Stimulated activated CD4-positive, alpha-beta T cell treated with anti-CD3 and anti-CD28 coated beads, TNF-alpha, amount 100 ng/mL, for 4 hours (primary cell): ENCODE data around the gene ITGA11.

ENCODE experiments used
- DNase-seq, 3 experiments: peaks; one replicate each; pipeline ENCODE4 v3.0.0-alpha.2; 2020; ENCODE audit warnings: low read depth in 3 of 3

ITGA11 gene

DNA sequence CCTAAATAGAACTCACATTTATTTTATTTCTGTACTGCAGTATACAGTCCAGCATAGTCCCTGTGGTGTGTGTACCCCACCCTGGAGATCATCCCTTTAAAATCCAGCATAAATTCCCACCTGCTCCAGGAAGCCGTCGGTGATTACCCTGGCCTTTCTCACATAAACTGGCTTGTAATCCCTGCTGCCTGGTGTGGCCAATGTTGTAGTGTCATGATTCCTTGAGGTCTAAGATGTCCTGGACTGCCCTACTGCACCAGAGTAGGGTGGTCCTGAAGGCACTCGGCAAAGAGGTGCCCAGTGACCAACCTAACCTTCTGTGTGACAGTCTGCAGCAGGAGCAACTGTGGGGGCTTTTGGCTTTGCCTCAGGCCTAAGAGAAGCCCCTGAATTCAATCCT is 58.9 kb downstream of the ITGA11 start:
- no peak for DNase-seq

DNA sequence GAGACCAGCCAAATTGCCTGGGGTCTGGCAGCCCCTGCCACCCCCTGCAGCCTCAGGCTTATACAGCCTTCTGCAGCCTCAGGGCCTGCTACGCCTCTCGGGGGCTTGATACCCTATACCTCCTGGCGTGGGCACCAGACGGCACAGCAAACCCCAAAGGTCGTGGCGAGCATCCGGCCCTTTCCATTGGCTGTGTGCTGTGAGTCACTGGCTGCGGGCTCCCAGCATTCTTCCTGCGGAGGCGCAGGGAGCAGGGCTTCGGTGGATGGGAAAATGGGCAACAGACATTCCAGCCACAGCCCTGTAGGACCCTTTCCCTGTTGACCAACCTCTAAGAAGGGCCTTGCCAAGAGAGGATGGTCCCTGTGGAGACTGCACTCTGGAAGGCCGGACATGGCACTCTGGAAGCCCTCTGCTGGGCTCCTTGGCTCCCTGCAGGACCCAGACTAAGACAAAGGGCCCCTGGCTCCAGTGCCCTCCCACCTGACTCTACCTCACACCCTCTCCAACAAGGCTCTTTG is 59.6 kb downstream of the ITGA11 start:
- no peak for DNase-seq

DNA sequence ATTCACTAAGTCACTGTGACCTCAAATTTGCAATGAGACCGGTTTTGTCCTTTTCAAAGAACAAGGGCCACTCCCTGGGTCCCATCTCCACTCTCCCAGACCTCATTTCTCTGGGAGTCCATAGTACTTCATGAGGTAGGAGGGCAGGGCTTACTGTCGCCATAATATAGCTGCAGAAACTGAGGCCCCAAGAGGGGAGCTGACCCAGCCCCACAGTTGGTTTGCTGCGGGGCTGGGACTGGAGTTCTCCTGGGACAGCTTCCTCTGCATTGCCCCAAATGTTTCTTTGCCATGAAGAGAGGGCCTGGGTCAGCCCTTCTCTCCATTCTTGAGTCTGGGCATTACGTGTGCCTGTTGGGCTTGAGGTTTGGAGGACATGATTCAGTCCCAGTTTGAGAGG is 60.1 kb downstream of the ITGA11 start:
- no peak for DNase-seq

DNA sequence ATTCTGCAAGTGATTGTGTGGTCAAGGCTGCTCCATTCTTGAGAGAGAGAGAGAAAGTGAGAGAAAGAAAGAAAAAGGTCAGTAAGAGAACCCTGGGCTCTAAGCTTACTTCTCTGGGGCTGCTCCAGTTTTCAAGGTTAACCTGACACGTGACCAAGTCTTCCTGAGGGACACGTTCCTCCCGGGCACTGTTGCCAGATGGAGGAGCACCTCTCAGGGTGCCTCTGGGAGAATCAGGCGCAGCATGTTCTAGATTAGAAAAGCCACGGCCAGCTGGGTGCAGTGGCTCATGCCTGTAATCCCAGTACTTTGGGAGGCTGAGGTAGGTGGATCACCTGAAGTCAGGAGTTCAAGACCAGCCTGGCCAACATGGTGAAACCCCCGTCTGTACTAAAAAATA is 60.8 kb downstream of the ITGA11 start:
- no peak for DNase-seq

DNA sequence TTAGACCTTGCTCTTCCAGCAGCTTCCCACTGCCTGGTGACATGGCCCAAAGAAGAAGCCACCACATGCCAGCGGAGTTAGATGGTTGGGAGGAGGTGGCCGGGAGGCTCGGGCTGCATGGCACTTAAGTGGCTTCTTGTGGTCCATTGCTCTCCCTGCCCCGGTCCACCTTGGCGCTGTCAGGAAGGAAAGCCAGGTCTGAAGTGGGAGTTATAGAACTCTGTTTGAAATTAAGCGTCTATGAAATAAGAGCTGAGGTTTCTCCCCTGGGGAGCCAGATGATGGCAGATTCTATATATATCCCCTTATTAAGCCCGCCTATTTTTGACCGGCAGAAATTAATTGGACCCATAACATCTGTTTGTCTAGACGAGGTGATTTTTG is 61.2 kb downstream of the ITGA11 start:
- DNase-seq, result no peak

DNA sequence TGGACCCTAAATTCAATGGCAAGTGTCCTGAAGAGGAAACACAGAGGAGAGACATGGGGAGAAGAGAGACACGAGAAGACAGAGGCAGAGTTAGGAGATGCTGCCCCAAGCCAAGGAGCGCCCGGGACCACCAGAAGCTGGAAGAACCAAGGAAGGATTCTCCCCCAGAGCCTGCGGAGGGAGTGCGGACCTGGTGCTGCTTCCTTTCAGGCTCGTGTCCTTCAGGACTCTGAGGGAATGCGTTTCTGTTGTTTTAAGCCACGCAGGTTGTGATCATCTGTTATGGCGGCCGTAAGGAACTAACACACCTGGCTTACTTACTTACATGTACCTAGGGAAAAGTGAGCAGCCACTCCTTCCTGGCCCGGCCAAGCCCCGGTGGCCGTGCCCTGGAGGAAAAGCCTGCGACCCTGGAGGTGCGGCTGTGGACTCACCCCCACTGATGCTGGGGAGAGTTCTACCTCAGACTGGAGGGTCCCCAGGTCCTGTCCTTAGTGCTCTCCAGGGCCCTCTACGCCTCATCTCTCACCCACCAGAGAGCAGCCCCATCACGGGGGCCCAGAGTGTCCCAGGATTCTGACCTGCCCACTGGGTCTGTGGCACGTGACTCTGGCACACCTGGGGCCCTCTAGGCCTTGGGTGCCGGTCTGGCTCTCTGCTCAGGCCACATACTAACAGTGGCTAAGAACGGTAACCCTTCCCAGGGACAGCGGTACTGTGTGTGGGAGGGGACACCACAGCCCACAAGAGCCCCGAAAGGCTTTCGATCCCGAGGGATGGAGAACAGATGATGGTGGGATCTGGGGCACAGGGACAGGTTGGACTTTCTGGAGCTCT is 61.8 kb downstream of the ITGA11 start:
- DNase-seq, result no peak

DNA sequence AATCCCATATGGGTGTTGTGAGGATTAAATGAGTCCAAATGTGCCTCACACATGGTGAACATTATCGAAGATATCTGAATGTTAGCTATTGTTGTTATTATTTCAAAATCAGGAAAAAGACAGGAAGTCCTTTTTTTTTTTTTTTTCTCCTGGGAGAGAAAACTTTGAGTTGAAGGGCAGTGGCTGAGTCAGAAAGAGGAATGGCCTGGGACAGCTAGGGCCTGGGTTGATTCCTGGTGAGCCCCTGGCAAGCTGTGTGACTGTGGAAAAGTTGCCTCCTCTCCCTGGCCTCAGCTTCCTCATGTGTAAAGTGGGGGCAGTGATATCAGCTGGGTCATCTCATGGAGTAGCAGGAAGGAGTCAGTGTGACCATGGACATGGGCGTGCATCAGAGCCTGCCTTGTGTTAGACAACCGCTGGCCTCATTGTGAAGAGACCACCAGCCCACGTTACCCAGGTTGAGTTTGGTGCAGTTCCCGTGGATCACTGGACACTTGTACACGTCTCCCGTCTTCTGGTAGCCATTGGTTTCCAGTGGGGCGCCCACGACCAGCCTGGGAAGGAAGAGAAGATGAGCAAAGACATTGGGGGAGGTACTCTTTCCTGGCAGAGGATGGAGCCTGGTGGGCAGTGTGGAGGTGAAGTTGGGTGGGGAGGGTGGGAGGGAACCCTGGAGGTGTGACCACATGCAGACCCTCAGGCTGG is 63.1 kb downstream of the ITGA11 start:
- DNase-seq, result no peak

DNA sequence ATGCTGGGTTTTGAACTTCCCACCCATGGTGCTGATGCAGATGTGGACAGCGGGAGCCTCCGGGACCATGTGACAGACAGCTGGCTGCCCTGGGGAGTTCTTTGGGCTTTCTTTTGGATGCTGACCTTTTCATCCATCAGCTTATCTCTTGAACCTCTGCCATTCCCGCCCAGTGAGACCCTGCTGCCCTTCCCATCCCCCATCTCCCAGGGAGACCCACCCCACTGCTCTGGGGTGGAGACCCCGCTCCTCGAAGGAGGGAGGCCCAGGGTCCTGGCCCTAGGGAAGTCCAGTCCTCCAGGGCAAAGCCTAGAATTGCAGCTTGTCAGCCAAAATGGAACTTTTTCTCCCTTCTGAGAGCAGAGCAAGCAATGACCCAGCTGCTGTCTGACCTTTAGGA is 64.0 kb downstream of the ITGA11 start:
- no peak for DNase-seq

DNA sequence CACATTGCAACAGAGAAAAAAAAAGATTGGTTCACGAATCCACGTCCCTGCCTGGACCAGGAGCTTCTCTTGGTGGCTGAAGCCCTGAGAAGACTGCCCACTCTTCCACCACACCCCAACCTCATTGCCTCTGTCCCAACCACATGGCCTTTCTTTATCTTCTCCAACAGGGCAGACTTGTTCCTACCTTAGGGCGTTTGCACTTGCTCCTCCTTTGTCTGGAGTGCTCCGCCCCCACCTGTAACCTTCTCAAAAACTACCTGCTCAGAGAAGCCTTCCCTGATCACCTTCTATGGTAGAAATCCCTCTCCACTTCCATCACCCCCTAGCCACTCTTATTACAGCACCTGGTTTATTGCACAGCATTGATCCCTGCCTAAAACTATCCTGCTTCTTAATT is 64.7 kb downstream of the ITGA11 start:
- no peak for DNase-seq

DNA sequence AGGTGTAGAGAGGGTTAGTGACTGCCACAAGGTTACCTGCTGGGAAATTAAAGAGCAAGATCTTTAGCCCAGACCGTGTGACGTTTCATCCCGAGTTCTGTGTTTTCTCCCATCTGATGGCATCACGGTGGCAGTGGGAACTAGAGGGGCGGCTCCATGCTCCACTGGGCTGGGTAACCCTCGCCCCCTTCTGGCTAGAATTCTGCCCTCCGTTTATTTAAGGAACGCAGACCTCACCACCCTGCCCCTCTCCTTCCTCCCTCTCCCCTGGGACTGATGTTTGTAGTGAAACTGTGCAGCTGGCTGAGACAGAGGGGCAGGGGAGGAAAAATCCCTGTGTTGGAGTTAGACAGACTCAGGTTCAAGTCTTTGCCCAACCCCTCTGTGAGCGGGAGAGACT is 65.6 kb downstream of the ITGA11 start:
- DNase-seq, result no peak

DNA sequence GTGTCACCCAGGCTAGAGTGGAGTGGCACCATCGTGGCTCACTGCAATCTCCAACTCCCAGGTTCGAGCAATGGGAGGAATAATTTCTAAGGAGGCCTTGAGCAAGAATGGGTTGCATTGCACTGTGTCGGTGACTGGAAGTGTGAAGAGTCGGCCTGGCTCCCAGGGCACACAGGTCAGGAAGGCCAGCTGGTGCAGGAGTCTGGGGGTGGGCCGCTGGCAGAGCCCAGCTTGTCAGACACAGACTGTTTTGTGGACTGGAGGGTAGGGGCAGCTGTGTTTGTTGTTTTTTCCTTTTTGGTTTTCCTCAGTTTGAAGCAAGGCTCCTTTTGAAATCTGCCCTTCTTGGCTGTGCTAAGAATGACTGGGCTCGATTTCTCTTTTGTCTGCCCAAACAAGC is 66.2 kb downstream of the ITGA11 start:
- no peak for DNase-seq

DNA sequence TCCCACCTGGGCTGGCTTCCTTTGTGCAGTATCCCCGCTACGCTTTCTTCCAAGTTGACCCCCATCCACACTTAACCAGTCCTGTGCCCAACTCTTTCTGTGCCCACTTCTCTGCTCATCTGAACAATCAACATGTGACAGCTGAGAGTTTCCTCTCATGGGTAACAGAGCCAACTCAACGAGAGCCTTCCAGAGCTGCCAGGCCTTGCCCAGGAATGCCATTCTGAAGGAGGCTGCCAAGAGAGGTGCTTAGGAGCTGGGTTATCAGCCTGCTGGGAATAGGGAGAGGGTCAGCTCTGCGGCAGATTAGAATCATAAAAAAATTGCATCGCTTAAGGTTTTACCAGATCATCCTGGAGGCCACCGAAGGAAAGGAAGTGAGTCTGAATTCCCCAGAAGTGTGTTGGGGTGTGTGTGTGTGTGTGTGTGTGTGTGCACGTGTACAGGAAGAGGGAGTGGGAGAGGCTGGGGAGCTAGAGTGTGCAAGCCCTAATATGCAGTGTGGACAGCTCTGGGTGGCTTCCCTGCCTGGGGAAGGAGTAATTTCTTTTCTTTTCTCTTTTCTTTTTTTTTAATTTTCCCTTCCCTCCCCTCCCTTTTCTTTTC is 66.7 kb downstream of the ITGA11 start:
- DNase-seq, result no peak

DNA sequence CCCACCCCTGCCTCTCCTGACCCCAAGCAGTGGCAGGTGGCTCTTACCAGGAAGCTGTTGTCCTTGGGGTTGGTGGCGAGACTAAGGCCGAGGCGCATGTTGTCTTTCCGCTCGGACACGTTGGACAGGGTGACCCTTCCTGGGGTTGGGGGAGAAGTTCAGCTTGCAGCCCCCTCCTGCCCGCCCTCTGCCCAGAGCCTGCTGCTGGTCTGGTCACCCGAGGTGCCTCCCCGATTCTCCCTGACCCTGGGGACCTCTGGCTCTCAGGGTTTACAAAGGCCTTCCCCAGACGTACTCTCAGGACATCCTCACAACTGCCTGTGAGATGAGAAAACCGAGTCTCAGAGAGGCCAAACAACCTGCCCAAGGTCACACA is 67.3 kb downstream of the ITGA11 start:
- no peak for DNase-seq

DNA sequence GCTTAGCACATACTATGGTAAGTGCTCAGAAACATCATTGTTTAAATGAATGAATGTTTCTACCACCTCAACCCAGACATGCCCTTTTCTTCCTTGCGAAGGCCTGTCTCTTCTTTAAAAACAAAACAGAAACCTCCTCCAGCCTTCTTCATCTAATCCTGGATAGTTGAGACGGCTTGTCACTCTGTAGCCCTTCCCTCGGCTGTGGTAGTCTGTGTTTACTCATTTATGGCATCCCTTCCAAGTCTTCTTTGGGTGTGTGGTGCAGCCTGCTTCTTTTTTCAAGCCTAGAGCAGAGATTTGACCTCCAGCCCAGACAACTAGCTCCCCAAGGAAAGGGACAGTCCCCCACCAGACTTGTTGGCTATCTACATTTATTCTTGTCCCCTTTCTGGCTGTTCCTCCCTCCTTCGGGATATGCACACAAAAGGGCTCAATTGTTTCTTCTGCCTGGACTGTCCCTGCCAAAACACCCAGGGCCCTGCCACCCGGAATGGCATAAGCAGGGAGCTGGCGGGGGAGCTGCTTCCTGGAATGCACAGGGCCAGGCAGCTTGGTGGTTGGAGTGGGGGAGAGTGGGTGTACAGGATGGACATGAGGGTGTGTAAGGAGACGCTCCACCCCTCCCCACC is 67.8 kb downstream of the ITGA11 start:
- no peak for DNase-seq

DNA sequence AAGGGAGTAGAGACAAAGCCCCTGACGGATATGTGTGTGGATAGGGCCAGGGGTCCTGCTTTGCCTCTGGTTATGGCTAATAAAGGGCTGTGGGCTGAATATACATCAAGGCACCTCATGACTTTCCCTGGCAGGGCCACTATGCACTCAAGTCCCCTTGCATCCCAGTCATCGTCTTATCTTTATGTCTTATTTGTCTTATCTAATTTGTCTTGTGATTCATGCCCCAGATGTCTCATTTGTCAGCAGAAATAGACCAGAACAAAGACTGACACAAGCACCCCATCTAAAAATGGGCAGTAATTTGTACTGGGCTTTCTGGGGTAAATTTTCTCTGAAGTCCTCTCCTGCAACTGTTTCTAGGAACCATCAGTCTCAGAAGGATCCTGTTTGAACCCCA is 68.6 kb downstream of the ITGA11 start:
- no peak for DNase-seq

DNA sequence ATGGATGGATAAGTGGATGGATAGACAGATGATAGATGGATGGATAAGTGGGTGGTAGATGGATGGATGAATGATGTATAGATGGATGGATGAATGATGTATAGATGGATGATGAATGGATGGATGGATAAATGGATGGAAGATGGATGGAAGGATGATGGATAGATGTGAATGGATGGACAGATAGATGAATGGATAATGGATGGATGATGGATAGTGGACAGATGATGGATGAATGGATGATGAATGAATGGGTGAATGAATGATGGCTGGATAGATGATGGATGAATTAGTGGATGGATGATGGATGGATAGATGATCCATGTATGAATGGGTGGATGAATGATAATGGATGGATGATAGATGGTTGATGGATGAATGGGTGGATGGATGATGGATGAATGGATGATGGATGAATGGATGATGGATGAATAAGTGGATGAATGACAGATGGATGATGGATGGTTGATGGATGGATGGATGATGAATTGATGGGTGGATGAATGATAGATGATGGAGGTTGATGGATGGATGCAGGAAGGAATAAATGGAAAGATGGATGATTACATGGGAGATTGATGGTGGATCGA is 69.3 kb downstream of the ITGA11 start:
- no peak for DNase-seq

DNA sequence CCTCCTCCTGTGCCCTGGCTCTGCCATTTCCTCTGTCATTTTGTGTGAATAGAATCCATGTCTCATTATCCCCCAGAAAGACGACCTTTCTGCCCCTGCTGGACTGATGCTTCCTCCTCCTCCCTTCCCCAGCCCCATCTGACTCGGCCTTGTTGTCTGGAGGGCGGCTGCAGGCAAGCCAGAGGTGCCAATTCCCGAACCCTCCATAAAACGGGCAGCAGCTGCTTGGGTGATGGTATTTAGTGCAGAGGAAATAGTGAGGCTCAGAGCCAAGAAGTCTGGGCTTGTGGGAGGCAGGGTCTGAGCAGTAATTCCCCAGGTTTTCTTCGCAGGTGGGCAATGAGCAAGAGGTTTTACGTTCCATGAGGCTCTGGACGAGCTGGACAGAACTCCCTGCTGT is 71.2 kb downstream of the ITGA11 start:
- no peak for DNase-seq

DNA sequence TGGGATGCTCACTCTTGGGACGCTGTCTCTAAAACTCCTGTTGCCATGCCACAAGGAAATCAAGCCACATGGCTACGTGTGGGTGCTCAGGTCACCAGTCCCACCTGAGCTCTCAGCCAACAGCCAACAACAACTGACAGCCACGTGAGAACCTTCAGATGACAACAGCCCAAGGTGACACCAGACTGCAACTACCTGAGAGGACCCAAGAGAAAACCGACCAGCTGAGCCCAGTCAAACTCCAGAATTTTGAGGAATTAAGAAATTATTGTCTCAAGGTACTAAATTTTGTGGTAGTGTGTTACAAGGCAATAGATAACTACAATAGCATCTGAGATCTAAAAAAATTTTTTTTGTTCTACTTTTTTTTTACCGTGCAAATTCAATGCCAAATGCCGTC is 75.2 kb downstream of the ITGA11 start:
- no peak for DNase-seq

DNA sequence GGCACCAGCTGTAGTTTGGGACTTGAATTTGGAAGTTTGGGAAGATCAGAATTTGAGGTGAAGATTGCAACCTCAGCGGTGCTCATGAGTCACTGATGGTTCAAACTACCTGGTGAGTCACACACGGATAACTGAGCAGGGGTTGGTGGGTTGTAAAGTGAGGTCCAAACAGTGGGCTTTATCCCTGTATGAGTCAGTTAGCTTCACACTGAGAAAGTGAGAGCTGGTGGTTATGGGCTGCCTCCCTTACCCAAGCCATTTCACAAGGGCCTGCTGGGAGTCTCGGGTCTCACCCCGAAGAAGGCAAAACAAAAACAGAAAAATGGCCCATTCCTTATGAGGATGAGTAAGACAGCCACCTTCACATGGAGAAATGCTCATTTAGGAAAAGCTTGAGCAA is 77.0 kb downstream of the ITGA11 start:
- no peak for DNase-seq

DNA sequence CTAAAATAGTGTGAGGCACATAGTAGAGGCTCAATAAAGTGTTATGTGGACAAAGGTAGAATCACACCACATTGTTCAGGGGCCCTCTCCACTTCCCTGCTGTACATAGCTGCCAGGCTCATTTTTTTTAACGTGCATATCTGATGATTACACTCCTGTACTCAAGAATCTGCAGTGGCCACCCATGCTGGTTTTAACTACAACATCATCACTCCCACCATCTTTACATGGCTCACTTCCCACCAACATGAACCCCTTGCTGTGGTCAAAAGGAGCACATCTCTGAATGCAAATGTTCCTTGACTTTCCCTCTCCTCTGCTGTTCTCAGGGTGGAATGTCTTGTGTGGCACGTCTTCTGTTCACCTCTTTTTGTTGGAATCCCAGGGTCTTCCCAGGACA is 77.7 kb downstream of the ITGA11 start:
- DNase-seq, result no peak

DNA sequence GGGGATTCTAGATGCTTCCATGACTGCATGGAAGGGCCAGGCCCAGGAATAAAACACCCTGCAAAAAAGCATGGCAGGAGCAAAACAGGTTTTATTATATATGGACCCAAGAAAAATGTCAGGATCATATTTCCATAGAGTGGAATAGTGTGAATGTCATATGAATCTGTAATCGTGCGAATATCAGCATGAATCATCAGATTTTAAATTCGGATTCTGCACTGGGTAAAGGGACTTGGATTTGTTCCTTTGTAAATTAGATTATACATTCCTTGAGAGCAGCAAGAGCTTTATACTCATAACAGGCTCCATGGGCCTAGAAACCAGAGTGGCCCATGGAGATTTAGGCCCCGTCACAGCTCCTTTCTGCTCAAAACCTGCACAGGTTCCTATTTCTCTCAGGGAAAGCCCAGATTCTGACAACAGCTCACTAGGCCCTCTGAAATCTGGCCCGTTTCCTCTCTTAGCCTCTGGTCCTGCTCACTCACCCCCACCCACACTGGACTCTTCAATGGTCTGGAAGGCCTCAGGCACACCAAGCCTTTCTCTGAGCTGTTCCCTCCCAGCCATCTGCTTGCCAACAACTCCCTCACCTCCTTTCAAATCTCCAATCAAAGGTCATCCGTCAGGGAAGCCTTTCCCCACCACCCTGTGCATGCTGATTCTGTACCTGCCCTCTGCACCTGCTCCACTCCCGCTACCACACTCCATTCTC is 78.4 kb downstream of the ITGA11 start:
- DNase-seq, result no peak
